Activated CD4-positive, alpha-beta T cell treated with anti-CD3 and anti-CD28 coated beads for 1 hour (primary cell): ENCODE measurements around the gene ADGRA1.
"Not testable (repeated sequence)": the region's sequence is repeated elsewhere in the genome, so short reads cannot be mapped to it uniquely, and the experiment has no call there.

Experiments
- DNase-seq: peaks from one replicate; pipeline ENCODE4 v3.0.0-alpha.2; 2020

Gene ADGRA1

GRCh38 chr10:133087679-133088178 is at the start of gene ADGRA1:
ADGRA1 (plus strand) TSS chr10:133087924; CDS start chr10:133088910, 986 bp downstream.
- DNase-seq, result no peak

- DNase-seq, result no peak
Measured at GRCh38 chr10:133038036-133038823, 49.5 kb upstream of the ADGRA1 start.

- no peak for DNase-seq
Measured at GRCh38 chr10:133039107-133039802, 48.5 kb upstream of the ADGRA1 start.

- no peak for DNase-seq
Measured at GRCh38 chr10:133039803-133040165, 47.9 kb upstream of the ADGRA1 start.

- DNase-seq, result no peak
Measured at GRCh38 chr10:133040198-133040597, 47.5 kb upstream of the ADGRA1 start.

GRCh38 chr10:133041101-133041500 is 46.6 kb upstream of the ADGRA1 start:
- no peak for DNase-seq

- no peak for DNase-seq
Measured at GRCh38 chr10:133042061-133042460, 45.7 kb upstream of the ADGRA1 start.

- DNase-seq, result no peak
Measured at GRCh38 chr10:133042816-133043215, 44.9 kb upstream of the ADGRA1 start.

GRCh38 chr10:133043541-133044225 is 44.0 kb upstream of the ADGRA1 start:
- DNase-seq, result no peak

- no peak for DNase-seq
Measured at GRCh38 chr10:133044401-133044811, 43.3 kb upstream of the ADGRA1 start.

- no peak for DNase-seq
Measured at GRCh38 chr10:133045556-133046389, 42.0 kb upstream of the ADGRA1 start.

- no peak for DNase-seq
Measured at GRCh38 chr10:133046390-133046765, 41.3 kb upstream of the ADGRA1 start.

- no peak for DNase-seq
Measured at GRCh38 chr10:133047526-133048123, 40.1 kb upstream of the ADGRA1 start.

- no peak for DNase-seq
Measured at GRCh38 chr10:133048266-133048665, 39.5 kb upstream of the ADGRA1 start.

- no peak for DNase-seq
Measured at GRCh38 chr10:133048926-133049325, 38.8 kb upstream of the ADGRA1 start.

GRCh38 chr10:133049639-133050038 is 38.1 kb upstream of the ADGRA1 start:
- no peak for DNase-seq

- no peak for DNase-seq
Measured at GRCh38 chr10:133050371-133050770, 37.4 kb upstream of the ADGRA1 start.

GRCh38 chr10:133052076-133052475 is 35.6 kb upstream of the ADGRA1 start:
- DNase-seq, result no peak

GRCh38 chr10:133053527-133054133 is 34.1 kb upstream of the ADGRA1 start:
- DNase-seq, result not testable (repeated sequence)

GRCh38 chr10:133055470-133055869 is 32.3 kb upstream of the ADGRA1 start:
- DNase-seq, result no peak

GRCh38 chr10:133056001-133056400 is 31.7 kb upstream of the ADGRA1 start:
- no peak for DNase-seq

- DNase-seq, result no peak
Measured at GRCh38 chr10:133056651-133057178, 31.0 kb upstream of the ADGRA1 start.
